MM.1S (cell line): ENCODE results near the gene SECTM1.

Experiments
- CTCF ChIP-seq: fragments of 300-600 bp; sonication (generic); IDR thresholded peaks from 2 replicates; pipeline ENCODE4 v1.5.1; 2016; ENCODE audit warnings: antibody characterized with exemption, low read length, mixed read lengths
- EZH2 ChIP-seq: fragments of 300-600 bp; sonication (generic); optimal IDR thresholded peaks from 2 replicates; pipeline ENCODE3; 2017; ENCODE audit warnings: low read depth, mild to moderate bottlenecking, antibody characterized with exemption, low read length, mixed read lengths
- EZH2phosphoT487 ChIP-seq: fragments of 300-600 bp; sonication (generic); IDR thresholded peaks from 2 replicates; pipeline ENCODE4 v1.6.1; 2018; ENCODE audit warnings: antibody characterized with exemption, low read length

GRCh38 chr17:82298538-82299421 is 34.8 kb downstream of the SECTM1 start:
- TF ChIP-seq CTCF (no peak), EZH2 (no peak), EZH2phosphoT487 (no peak)
